Measurements from ENCODE around the gene RHOJ.

RHOJ gene

GRCh38 chr14:63209160-63209559 is 4.9 kb downstream of the RHOJ start:
- H3K9me3 ChIP-seq (ENCODE audit: severe bottlenecking): no peaks in the 10 kb centered on the region
- no peaks in the 10 kb centered on the region for H3K36me3 ChIP-seq
- H3K4me3 ChIP-seq (ENCODE audit: low read depth, low read length): no peak overlapping the region
- no peak overlapping the region for H3K27ac ChIP-seq
- TF ChIP-seq CTCF (IDR thresholded peaks at IDR 0.05; ENCODE audit: low read depth, low read length): no peak
- no peak for DNase-seq
- H3K27me3 ChIP-seq (ENCODE audit: insufficient read depth, low read depth, severe bottlenecking): peaks cover 2% of the 10 kb centered on the region

- Histone ChIP-seq H3K27me3 (ENCODE audit: insufficient read depth, low read depth, severe bottlenecking) (peaks cover 2% of the 10 kb centered on the region), H3K9me3 (ENCODE audit: severe bottlenecking) (no peaks in the 10 kb centered on the region), H3K36me3 (no peaks in the 10 kb centered on the region), H3K4me3 (ENCODE audit: low read depth, low read length) (no peak overlapping the region), H3K27ac (no peak overlapping the region)
- DNase-seq: no peak
- TF ChIP-seq CTCF (IDR thresholded peaks at IDR 0.05; ENCODE audit: low read depth, low read length): no peak
These were observed 6.6 kb downstream of the RHOJ start for GRCh38 chr14:63210812-63211211.

- TF ChIP-seq CTCF (IDR thresholded peaks at IDR 0.05; ENCODE audit: low read depth, low read length): 0 out of 2 replicates have a peak, but pooled peaks have one; percentile 18
- Histone ChIP-seq H3K9me3 (ENCODE audit: severe bottlenecking) (no peaks in the 10 kb centered on the region), H3K27me3 (ENCODE audit: insufficient read depth, low read depth, severe bottlenecking) (peaks cover 2% of the 10 kb centered on the region), H3K27ac (no peak overlapping the region), H3K36me3 (no peaks in the 10 kb centered on the region), H3K4me3 (ENCODE audit: low read depth, low read length) (no peak overlapping the region)
- no peak for DNase-seq
These were observed 8.0 kb downstream of the RHOJ start for GRCh38 chr14:63212209-63212608.

- no peak for TF ChIP-seq CTCF (IDR thresholded peaks at IDR 0.05; ENCODE audit: low read depth, low read length)
These were observed 8.7 kb downstream of the RHOJ start for GRCh38 chr14:63212776-63213500.

GRCh38 chr14:63214417-63215196 is 10.4 kb downstream of the RHOJ start:
- H3K9me3 ChIP-seq (ENCODE audit: severe bottlenecking): no peaks in the 10 kb centered on the region
- H3K27ac ChIP-seq: no peak overlapping the region
- no peaks in the 10 kb centered on the region for H3K27me3 ChIP-seq (ENCODE audit: insufficient read depth, low read depth, severe bottlenecking)
- no peaks in the 10 kb centered on the region for H3K36me3 ChIP-seq
- no peak overlapping the region for H3K4me3 ChIP-seq (ENCODE audit: low read depth, low read length)
- DNase-seq: no peak
- TF ChIP-seq CTCF (IDR thresholded peaks at IDR 0.05; ENCODE audit: low read depth, low read length): no peak

More at GRCh38 chr14:63212776-63213500, 8.7 kb downstream of the RHOJ start:
- Histone ChIP-seq H3K27ac (no peak overlapping the region), H3K36me3 (no peaks in the 10 kb centered on the region), H3K9me3 (ENCODE audit: severe bottlenecking) (no peaks in the 10 kb centered on the region), H3K4me3 (ENCODE audit: low read depth, low read length) (no peak overlapping the region), H3K27me3 (ENCODE audit: insufficient read depth, low read depth, severe bottlenecking) (peaks cover 2% of the 10 kb centered on the region)
- no peak for DNase-seq

Data from WERI-Rb-1 (cell line).